ENCODE measurements around the gene SLC7A6. TPM values are rescaled to one million over a fixed set of nuclear protein-coding genes. Genes with fewer than 3 reads are reported as not detected.

The SLC7A6 gene
- total and polyA plus RNA-seq, 2 of the 13 experiments (the other 11 are each of a cell fraction or from before 2014, with no cell fraction given) = 35.8 to 70.8 TPM

GRCh38 chr16:68237243-68238028 lies 26.9 kb upstream of the SLC7A6 start (continued):
- TF ChIP-seq, protein P1, sequence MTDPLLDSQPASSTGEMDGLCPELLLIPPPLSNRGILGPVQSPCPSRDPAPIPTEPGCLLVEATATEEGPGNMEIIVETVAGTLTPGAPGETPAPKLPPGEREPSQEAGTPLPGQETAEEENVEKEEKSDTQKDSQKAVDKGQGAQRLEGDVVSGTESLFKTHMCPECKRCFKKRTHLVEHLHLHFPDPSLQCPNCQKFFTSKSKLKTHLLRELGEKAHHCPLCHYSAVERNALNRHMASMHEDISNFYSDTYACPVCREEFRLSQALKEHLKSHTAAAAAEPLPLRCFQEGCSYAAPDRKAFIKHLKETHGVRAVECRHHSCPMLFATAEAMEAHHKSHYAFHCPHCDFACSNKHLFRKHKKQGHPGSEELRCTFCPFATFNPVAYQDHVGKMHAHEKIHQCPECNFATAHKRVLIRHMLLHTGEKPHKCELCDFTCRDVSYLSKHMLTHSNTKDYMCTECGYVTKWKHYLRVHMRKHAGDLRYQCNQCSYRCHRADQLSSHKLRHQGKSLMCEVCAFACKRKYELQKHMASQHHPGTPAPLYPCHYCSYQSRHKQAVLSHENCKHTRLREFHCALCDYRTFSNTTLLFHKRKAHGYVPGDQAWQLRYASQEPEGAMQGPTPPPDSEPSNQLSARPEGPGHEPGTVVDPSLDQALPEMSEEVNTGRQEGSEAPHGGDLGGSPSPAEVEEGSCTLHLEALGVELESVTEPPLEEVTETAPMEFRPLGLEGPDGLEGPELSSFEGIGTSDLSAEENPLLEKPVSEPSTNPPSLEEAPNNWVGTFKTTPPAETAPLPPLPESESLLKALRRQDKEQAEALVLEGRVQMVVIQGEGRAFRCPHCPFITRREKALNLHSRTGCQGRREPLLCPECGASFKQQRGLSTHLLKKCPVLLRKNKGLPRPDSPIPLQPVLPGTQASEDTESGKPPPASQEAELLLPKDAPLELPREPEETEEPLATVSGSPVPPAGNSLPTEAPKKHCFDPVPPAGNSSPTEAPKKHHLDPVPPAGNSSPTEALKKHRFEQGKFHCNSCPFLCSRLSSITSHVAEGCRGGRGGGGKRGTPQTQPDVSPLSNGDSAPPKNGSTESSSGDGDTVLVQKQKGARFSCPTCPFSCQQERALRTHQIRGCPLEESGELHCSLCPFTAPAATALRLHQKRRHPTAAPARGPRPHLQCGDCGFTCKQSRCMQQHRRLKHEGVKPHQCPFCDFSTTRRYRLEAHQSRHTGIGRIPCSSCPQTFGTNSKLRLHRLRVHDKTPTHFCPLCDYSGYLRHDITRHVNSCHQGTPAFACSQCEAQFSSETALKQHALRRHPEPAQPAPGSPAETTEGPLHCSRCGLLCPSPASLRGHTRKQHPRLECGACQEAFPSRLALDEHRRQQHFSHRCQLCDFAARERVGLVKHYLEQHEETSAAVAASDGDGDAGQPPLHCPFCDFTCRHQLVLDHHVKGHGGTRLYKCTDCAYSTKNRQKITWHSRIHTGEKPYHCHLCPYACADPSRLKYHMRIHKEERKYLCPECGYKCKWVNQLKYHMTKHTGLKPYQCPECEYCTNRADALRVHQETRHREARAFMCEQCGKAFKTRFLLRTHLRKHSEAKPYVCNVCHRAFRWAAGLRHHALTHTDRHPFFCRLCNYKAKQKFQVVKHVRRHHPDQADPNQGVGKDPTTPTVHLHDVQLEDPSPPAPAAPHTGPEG (CRISPR knock-in tag; IDR thresholded peaks at IDR 0.05) = no peak
- TF ChIP-seq ELF4 (CRISPR knock-in tag; IDR thresholded peaks at IDR 0.05; ENCODE audit: borderline replicate concordance) (peak; percentile 40; the same call in 1 of the 2 replicates), GATA4 (IDR thresholded peaks at IDR 0.05; ENCODE audit: borderline replicate concordance, low read depth) (peak; percentile 93), SKIL (CRISPR knock-in tag; IDR thresholded peaks at IDR 0.05; ENCODE audit: borderline replicate concordance) (peak; percentile 87; the same call in 1 of the 2 replicates), ZNF44 (CRISPR knock-in tag; IDR thresholded peaks at IDR 0.05) (no peak), ZNF431 (CRISPR knock-in tag; IDR thresholded peaks at IDR 0.05; ENCODE audit: borderline replicate concordance, low read depth) (0 out of 2 replicates have a peak, but pooled peaks have one; percentile 44), ZNF207 (IDR thresholded peaks at IDR 0.05; ENCODE audit: borderline replicate concordance) (no peak), ZNF777 (CRISPR knock-in tag; IDR thresholded peaks at IDR 0.05) (peak; percentile 57; the same call in 1 of the 2 replicates), HNF4A (CRISPR knock-in tag; IDR thresholded peaks at IDR 0.05) (peak; percentile 45), ONECUT2 (CRISPR knock-in tag; IDR thresholded peaks at IDR 0.05) (no peak; the same call in 1 of the 2 replicates), AGO1 (IDR thresholded peaks at IDR 0.05; ENCODE audit: low read depth, low read length, poor library complexity, severe bottlenecking) (no peak), ZNF607 (CRISPR knock-in tag; IDR thresholded peaks at IDR 0.05; ENCODE audit: borderline replicate concordance) (peak; percentile 77), ZNF256 (CRISPR knock-in tag; conservative IDR thresholded peaks at IDR 0.05) (peak; percentile 66; the same call in 1 of the 2 replicates), ZNF367 (CRISPR knock-in tag; IDR thresholded peaks at IDR 0.05; ENCODE audit: borderline replicate concordance) (no peak; the same call in 1 of the 2 replicates), ZNF761 (CRISPR knock-in tag; conservative IDR thresholded peaks at IDR 0.05) (no peak), ZNF547 (CRISPR knock-in tag; IDR thresholded peaks at IDR 0.05) (peak; percentile 38; the same call in 1 of the 2 replicates), ZNF552 (CRISPR knock-in tag; IDR thresholded peaks at IDR 0.05; ENCODE audit: borderline replicate concordance) (no peak; the same call in 1 of the 2 replicates), SALL2 (CRISPR knock-in tag; IDR thresholded peaks at IDR 0.05) (peak; percentile 90), ZFP36 (IDR thresholded peaks at IDR 0.05; ENCODE audit: borderline replicate concordance, low read depth, low read length, partially characterized antibody) (no peak), ZNF788 (CRISPR knock-in tag; IDR thresholded peaks at IDR 0.05; ENCODE audit: borderline replicate concordance) (peak; percentile 98; the same call in 1 of the 2 replicates)
- TF ChIP-seq, protein P2, sequence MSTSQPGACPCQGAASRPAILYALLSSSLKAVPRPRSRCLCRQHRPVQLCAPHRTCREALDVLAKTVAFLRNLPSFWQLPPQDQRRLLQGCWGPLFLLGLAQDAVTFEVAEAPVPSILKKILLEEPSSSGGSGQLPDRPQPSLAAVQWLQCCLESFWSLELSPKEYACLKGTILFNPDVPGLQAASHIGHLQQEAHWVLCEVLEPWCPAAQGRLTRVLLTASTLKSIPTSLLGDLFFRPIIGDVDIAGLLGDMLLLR (CRISPR knock-in tag; IDR thresholded peaks at IDR 0.05) = no peak
